Measurements from ENCODE around the gene CCNF.
A peak's percentile ranks its signal among the peaks of the same experiment; 100 is the strongest.

CCNF gene

GRCh38 chr16:2482249-2482648, 53.0 kb downstream of the CCNF start:
- no peak for DNase-seq (ENCODE audit: low read depth in 1 of 2, low spot score in 1 of 2)
- TF ChIP-seq GABPA (IDR thresholded peaks at IDR 0.05; ENCODE audit: low read depth) = no peak
- TF ChIP-seq SPI1 (IDR thresholded peaks at IDR 0.05; ENCODE audit: borderline replicate concordance, low read depth) = no peak
- TF ChIP-seq CTCF (IDR thresholded peaks at IDR 0.05; ENCODE audit: insufficient read depth, low read length) = no peak
- TF ChIP-seq, protein P1, sequence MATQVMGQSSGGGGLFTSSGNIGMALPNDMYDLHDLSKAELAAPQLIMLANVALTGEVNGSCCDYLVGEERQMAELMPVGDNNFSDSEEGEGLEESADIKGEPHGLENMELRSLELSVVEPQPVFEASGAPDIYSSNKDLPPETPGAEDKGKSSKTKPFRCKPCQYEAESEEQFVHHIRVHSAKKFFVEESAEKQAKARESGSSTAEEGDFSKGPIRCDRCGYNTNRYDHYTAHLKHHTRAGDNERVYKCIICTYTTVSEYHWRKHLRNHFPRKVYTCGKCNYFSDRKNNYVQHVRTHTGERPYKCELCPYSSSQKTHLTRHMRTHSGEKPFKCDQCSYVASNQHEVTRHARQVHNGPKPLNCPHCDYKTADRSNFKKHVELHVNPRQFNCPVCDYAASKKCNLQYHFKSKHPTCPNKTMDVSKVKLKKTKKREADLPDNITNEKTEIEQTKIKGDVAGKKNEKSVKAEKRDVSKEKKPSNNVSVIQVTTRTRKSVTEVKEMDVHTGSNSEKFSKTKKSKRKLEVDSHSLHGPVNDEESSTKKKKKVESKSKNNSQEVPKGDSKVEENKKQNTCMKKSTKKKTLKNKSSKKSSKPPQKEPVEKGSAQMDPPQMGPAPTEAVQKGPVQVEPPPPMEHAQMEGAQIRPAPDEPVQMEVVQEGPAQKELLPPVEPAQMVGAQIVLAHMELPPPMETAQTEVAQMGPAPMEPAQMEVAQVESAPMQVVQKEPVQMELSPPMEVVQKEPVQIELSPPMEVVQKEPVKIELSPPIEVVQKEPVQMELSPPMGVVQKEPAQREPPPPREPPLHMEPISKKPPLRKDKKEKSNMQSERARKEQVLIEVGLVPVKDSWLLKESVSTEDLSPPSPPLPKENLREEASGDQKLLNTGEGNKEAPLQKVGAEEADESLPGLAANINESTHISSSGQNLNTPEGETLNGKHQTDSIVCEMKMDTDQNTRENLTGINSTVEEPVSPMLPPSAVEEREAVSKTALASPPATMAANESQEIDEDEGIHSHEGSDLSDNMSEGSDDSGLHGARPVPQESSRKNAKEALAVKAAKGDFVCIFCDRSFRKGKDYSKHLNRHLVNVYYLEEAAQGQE (IDR thresholded peaks at IDR 0.05; ENCODE audit: insufficient replicate concordance, low read depth) = no peak
- TF ChIP-seq POLR2AphosphoS5 (IDR thresholded peaks at IDR 0.05; ENCODE audit: low read depth) = no peak
- Histone ChIP-seq H3K4me3 (replicated peaks; ENCODE audit: insufficient read depth, low read length) (no peak overlapping the region), H3K27me3 (ENCODE audit: insufficient read depth, poor library complexity, severe bottlenecking) (no peaks in the 10 kb centered on the region), H3K27ac (replicated peaks) (no peak overlapping the region)

GRCh38 chr16:2482708-2483534, 53.7 kb downstream of the CCNF start:
- peak in 1 of 2 experiments; percentile 29 for DNase-seq (ENCODE audit: low read depth in 1 of 2, low spot score in 1 of 2)
- TF ChIP-seq SPI1 (IDR thresholded peaks at IDR 0.05; ENCODE audit: borderline replicate concordance, low read depth) (no peak), POLR2AphosphoS5 (IDR thresholded peaks at IDR 0.05; ENCODE audit: low read depth) (no peak), GABPA (IDR thresholded peaks at IDR 0.05; ENCODE audit: low read depth) (no peak), CTCF (IDR thresholded peaks at IDR 0.05; ENCODE audit: insufficient read depth, low read length) (no peak)
- TF ChIP-seq, protein P1 (IDR thresholded peaks at IDR 0.05; ENCODE audit: insufficient replicate concordance, low read depth) = no peak
- H3K27me3 ChIP-seq (ENCODE audit: insufficient read depth, poor library complexity, severe bottlenecking) = no peaks in the 10 kb centered on the region
- H3K27ac ChIP-seq (replicated peaks) = no peak overlapping the region
- H3K4me3 ChIP-seq (replicated peaks; ENCODE audit: insufficient read depth, low read length) = no peak overlapping the region

- DNase-seq (ENCODE audit: low read depth in 1 of 2, low spot score in 1 of 2) = no peak
- H3K27ac ChIP-seq (replicated peaks) = no peak overlapping the region
Observed at GRCh38 chr16:2483939-2484897, 55.0 kb downstream of the CCNF start.

More at GRCh38 chr16:2483939-2484897, 55.0 kb downstream of the CCNF start:
- Histone ChIP-seq H3K27me3 (ENCODE audit: insufficient read depth, poor library complexity, severe bottlenecking) (no peaks in the 10 kb centered on the region), H3K4me3 (replicated peaks; ENCODE audit: insufficient read depth, low read length) (no peak overlapping the region)
- TF ChIP-seq SPI1 (IDR thresholded peaks at IDR 0.05; ENCODE audit: borderline replicate concordance, low read depth) = no peak
- no peak for TF ChIP-seq GABPA (IDR thresholded peaks at IDR 0.05; ENCODE audit: low read depth)
- TF ChIP-seq, protein P1 (IDR thresholded peaks at IDR 0.05; ENCODE audit: insufficient replicate concordance, low read depth) = no peak
- no peak for TF ChIP-seq POLR2AphosphoS5 (IDR thresholded peaks at IDR 0.05; ENCODE audit: low read depth)
- no peak for TF ChIP-seq CTCF (IDR thresholded peaks at IDR 0.05; ENCODE audit: insufficient read depth, low read length)
